Endothelial cell of umbilical vein (primary cell): ENCODE measurements around the gene C9orf153.

Source experiments
- EZH2 ChIP-seq: IDR thresholded peaks from 2 replicates; pipeline ENCODE4 v1.6.1; 2012; ENCODE audit warnings: borderline replicate concordance, low read depth, mild to moderate bottlenecking, moderate library complexity, low read length, inconsistent platforms; ENCODE audit not compliant: severe bottlenecking
- MYC ChIP-seq: IDR thresholded peaks from one replicate; pipeline ENCODE4 v1.6.1; 2011; ENCODE audit warnings: mild to moderate bottlenecking, low read depth, low read length
- POLR2A ChIP-seq: IDR thresholded peaks from 2 replicates; pipeline ENCODE4 v1.6.1; 2012; ENCODE audit warnings: low read depth, mild to moderate bottlenecking, control low read depth, low read length
- POLR2AphosphoS5 ChIP-seq: IDR thresholded peaks from 2 replicates; pipeline ENCODE4 v1.6.1; 2012; ENCODE audit warnings: low read depth, mild to moderate bottlenecking, control low read depth, low read length, moderate library complexity; ENCODE audit not compliant: insufficient read depth
- TF ChIP-seq, protein P1 (sequence below), 2 donors: IDR thresholded peaks; 1 replicate in 1 of 2; 2 replicates in 1 of 2; pipeline ENCODE4 v1.5.1; 2011; ENCODE audit warnings: low read length in 2 of 2, mild to moderate bottlenecking in 2 of 2, moderate library complexity in 2 of 2, control low read depth in 1 of 2, inconsistent platforms in 1 of 2, low read depth in 1 of 2; ENCODE audit not compliant: insufficient read depth in 1 of 2; ENCODE audit errors: extremely low read depth in 1 of 2

DNA sequence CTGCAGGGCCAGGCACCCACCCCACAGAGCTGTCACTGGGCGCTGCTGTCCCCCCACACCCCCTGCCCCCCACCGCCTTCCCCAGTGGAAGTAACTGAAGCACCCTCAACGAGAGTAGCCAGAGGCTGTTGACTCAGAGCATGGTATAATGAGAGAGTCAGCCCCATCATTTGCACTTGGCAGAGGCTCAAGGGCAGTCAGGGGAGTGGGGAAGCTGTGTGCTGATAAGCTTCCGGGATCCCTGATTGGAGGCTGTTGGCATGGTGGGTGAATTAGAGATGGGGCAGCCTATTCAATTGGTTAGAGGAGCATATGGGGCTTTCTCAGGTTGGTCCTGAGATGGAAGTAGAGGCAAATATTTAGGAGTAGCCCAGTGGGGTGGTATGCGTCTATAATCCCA lies 83.0 kb downstream of the C9orf153 start:
- TF ChIP-seq, protein P1, sequence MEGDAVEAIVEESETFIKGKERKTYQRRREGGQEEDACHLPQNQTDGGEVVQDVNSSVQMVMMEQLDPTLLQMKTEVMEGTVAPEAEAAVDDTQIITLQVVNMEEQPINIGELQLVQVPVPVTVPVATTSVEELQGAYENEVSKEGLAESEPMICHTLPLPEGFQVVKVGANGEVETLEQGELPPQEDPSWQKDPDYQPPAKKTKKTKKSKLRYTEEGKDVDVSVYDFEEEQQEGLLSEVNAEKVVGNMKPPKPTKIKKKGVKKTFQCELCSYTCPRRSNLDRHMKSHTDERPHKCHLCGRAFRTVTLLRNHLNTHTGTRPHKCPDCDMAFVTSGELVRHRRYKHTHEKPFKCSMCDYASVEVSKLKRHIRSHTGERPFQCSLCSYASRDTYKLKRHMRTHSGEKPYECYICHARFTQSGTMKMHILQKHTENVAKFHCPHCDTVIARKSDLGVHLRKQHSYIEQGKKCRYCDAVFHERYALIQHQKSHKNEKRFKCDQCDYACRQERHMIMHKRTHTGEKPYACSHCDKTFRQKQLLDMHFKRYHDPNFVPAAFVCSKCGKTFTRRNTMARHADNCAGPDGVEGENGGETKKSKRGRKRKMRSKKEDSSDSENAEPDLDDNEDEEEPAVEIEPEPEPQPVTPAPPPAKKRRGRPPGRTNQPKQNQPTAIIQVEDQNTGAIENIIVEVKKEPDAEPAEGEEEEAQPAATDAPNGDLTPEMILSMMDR (IDR thresholded peaks at IDR 0.05; ENCODE audit: extremely low read depth in 1 of 2, insufficient read depth in 1 of 2, low read depth in 1 of 2, low read length in 2 of 2): no peak
- TF ChIP-seq POLR2A (no peak), POLR2AphosphoS5 (no peak), EZH2 (no peak), MYC (no peak)
